ENCODE measurements around the gene RDH13.

The RDH13 gene

GRCh38 chr19:55106591-55106990 lies 43.6 kb upstream of the RDH13 start:
- intact Hi-C loops (cut with DNase I; ENCODE audit: low total_unique reads), result no loop called here
- TF ChIP-seq CTCF (IDR thresholded peaks at IDR 0.05), result no peak
- Histone ChIP-seq H3K4me1 (peaks cover 0 to 11% (median 5%) of the 10 kb centered on the region in 4 donors), H3K9me3 (no peaks in the 10 kb centered on the region), H3K36me3 (peaks cover 25 to 69% (median 49%) of the 10 kb centered on the region in 3 donors), H3K27ac (no peak overlapping the region), H3K27me3 (no peaks in the 10 kb centered on the region), H3K4me3 (no peak overlapping the region)
- DNase-seq, result no peak

DNA sequence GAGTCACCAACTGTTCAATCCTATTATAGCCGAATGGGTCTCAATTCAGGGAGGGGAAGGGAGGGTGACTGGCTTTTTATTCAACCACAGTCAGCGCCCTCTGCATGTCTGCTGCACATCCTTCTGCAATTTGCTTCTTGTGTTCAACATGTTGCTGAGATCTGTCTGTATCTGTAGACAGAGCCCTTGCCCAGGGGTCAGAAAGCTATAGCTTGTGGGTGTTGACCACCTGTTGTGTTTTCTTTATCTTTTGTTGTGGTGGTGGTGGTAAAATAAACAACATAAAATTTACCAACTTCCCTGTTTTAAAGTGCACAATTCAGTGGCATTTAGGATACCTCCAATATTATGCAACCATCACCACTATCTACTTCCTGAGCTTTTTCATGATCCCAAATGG lies 42.3 kb upstream of the RDH13 start:
- H3K9me3 ChIP-seq, result no peaks in the 10 kb centered on the region
- DNase-seq, result no peak
- H3K36me3 ChIP-seq, result peaks cover 35 to 71% (median 59%) of the 10 kb centered on the region in 3 donors
- no peaks in the 10 kb centered on the region for H3K27me3 ChIP-seq
- H3K4me1 ChIP-seq, result peaks cover 0 to 3% (median 0%) of the 10 kb centered on the region in 4 donors
- intact Hi-C loops (cut with DNase I; ENCODE audit: low total_unique reads), result no loop called here
- no peak overlapping the region for H3K27ac ChIP-seq
- no peak for TF ChIP-seq CTCF (IDR thresholded peaks at IDR 0.05)
- H3K4me3 ChIP-seq, result no peak overlapping the region

- Histone ChIP-seq H3K4me3 (no peak overlapping the region), H3K4me1 (peaks cover 0 to 4% (median 2%) of the 10 kb centered on the region in 4 donors), H3K27ac (no peak overlapping the region), H3K36me3 (peaks cover 41 to 71% (median 62%) of the 10 kb centered on the region in 3 donors), H3K27me3 (no peaks in the 10 kb centered on the region), H3K9me3 (no peaks in the 10 kb centered on the region)
- no peak for TF ChIP-seq CTCF (IDR thresholded peaks at IDR 0.05)
- intact Hi-C loops (cut with DNase I; ENCODE audit: low total_unique reads), result no loop called here
- DNase-seq, result no peak
Observed at GRCh38 chr19:55103190-55103589, 40.2 kb upstream of the RDH13 start.

DNA sequence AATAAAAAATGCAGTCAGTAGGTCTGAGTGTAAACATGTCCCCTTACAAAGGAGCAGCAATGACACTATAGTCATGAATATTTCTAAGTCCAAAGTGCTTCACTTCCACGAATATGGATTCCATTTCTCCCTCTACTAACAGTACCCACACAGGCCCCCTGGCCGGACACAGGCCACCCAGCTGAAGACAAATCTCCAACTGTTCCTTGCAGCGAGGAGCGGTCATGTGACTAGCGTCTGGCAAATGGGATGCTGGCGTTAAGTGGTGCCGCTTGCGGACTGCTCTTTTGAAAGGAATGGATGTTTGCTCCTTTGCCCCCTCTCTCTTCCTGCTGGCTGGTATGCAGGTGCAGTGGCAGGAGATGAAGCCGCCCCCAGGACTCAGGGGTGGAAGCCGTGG lies 38.3 kb upstream of the RDH13 start:
- no peaks in the 10 kb centered on the region for H3K27me3 ChIP-seq
- H3K27ac ChIP-seq, result no peak overlapping the region
- peaks cover 44 to 76% (median 64%) of the 10 kb centered on the region in 3 donors for H3K36me3 ChIP-seq
- no peaks in the 10 kb centered on the region for H3K9me3 ChIP-seq
- no peak for TF ChIP-seq CTCF (IDR thresholded peaks at IDR 0.05)
- intact Hi-C loops (cut with DNase I; ENCODE audit: low total_unique reads), result no loop called here
- no peak overlapping the region for H3K4me3 ChIP-seq
- H3K4me1 ChIP-seq, result peaks cover 0 to 4% (median 2%) of the 10 kb centered on the region in 4 donors
- DNase-seq, result no peak

DNA sequence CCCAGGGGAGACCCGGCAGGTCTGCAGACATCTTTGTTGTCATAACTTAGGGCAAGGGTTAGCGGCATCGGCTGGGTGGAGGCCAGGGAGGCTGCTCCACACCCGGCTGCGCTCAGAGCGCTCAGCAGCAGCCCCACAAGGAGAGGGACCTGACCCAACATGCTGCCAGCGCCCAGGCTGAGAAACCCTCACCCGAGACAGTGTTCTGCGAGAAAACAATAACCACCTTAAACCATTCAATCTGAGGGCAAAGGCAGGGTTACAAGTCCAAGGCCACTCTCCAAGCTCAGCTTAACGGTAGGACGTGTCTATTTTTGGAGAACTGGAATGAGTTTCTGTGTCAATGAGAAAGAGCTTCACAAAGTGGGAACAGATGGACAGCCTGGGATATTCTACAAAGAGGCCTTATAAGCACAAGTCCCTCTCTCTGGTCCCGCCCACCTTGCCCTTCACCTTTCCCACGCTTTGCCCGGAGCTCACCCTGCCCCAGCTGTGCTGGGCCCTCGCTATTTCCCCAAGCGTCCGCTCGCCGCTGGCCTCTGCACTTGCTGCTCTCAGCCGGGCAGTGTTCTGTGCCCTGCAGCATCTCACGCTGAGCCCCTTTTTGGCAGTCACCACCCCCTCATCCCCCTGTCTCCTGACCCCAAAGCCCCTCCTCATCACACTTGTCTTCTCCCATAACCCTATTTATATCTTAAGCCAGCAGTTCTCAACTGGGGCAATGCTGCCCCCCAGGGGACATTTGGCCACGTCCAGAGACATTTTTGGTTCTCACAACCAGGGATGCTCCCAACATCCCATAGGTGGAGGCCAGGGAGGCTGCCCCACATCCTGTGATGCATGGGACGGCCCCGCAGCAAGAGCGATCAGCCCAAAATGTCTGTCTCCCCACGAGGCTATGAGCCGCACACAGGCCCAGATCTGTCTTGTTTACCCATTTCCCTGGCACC lies 36.9 kb upstream of the RDH13 start:
- H3K36me3 ChIP-seq, result peaks cover 58 to 76% (median 65%) of the 10 kb centered on the region in 3 donors
- no peak for DNase-seq
- no peak overlapping the region for H3K4me3 ChIP-seq
- peaks cover 0 to 4% (median 2%) of the 10 kb centered on the region in 4 donors for H3K4me1 ChIP-seq
- no peaks in the 10 kb centered on the region for H3K27me3 ChIP-seq
- no peaks in the 10 kb centered on the region for H3K9me3 ChIP-seq
- intact Hi-C loops (cut with DNase I; ENCODE audit: low total_unique reads), result no loop called here
- TF ChIP-seq CTCF (IDR thresholded peaks at IDR 0.05), result no peak
- H3K27ac ChIP-seq, result no peak overlapping the region

Measured in tibial artery (tissue), 4 donors.